Upper lobe of left lung (tissue), 6 donors: ENCODE data around the gene CCDC148. TPM values are rescaled to one million over a fixed set of nuclear protein-coding genes. Genes with fewer than 3 reads are reported as not detected.

ENCODE experiments used
- ATAC-seq, 2 donors: fragments of 200-7000 bp; cut with Tn5 transposase; one replicate each; pipeline ENCODE4 v1.9.1; 2022; ENCODE audit warnings: mild to moderate bottlenecking in 2 of 2, moderate library complexity in 2 of 2; ENCODE audit not compliant: low FRiP score in 2 of 2
- DNase-seq, 2 donors: peaks; one replicate each; pipeline ENCODE4 v3.0.0-alpha.2; 2019 to 2020
- H3K27ac ChIP-seq, 4 donors: fragments of 200-600 bp; sonication (generic); one replicate each; pipeline ENCODE4 v1.5.1; 2016 to 2019
- H3K27me3 ChIP-seq, 4 donors: fragments of 200-600 bp; sonication (generic); one replicate each; pipeline ENCODE4 v1.5.1; 2017 to 2019
- H3K36me3 ChIP-seq, 4 donors: fragments of 200-600 bp; sonication (generic); one replicate each; pipeline ENCODE4 v1.5.1; 2016 to 2019
- H3K4me1 ChIP-seq, 4 donors: fragments of 200-600 bp; sonication (generic); one replicate each; pipeline ENCODE4 v1.5.1; 2018 to 2019
- H3K4me3 ChIP-seq, 4 donors: fragments of 200-600 bp; sonication (generic); one replicate each; pipeline ENCODE4 v1.5.1; 2017 to 2019; ENCODE audit warnings: mild to moderate bottlenecking in 2 of 4, moderate library complexity in 1 of 4
- H3K9me3 ChIP-seq, 4 donors: fragments of 200-600 bp; sonication (generic); one replicate each; pipeline ENCODE4 v1.5.1; 2018 to 2019
- EP300 ChIP-seq, 4 donors: sonication (generic); formaldehyde crosslinking; IDR thresholded peaks; one replicate each; pipeline ENCODE4 v1.5.1; 2017; ENCODE audit warnings: antibody characterized with exemption in 4 of 4, control low read depth in 2 of 4
- POLR2A ChIP-seq, 4 donors: fragments of 450-650 bp; IDR thresholded peaks; one replicate each; pipeline ENCODE4 v1.5.1; 2016 to 2017; ENCODE audit warnings: antibody characterized with exemption in 4 of 4, mild to moderate bottlenecking in 2 of 4
- POLR2AphosphoS5 ChIP-seq, 2 donors: sonication (generic); formaldehyde crosslinking; IDR thresholded peaks; one replicate each; pipeline ENCODE4 v1.5.1; 2017; ENCODE audit warnings: antibody characterized with exemption in 2 of 2
- whole genome bisulfite sequencing, 2 donors: methylation state at CpG; one replicate each; pipeline ENCODE4 v1.1.5; 2017 to 2018; 5-methylcytosine and 5-hydroxymethylcytosine counted together
- total RNA-seq, 6 donors: library from RNA; depleted of rRNA in 4 of 6; stranded (reverse); fragments of >200 nt in 4 of 6; gene quantifications; one replicate each; pipeline versions ENCODE4 v1.1.0 to v1.2.1, GENCODE V29; 2016 to 2021
- TF ChIP-seq, protein P1 (sequence below), 6 experiments: fragments of 450-650 bp in 4 of 6; fragments of 200-600 bp in 2 of 6; sonication (generic) in 2 of 6; IDR thresholded peaks; one replicate each; pipeline ENCODE4 v1.5.1; 2016 to 2019; ENCODE audit warnings: antibody characterized with exemption in 6 of 6
- donor health status: DM: no; HTN: no; CAD: no; lungs with moderate emphysema.
- donor health status: DM: no; HTN: yes; CAD: no; lungs with severe emphysema.

The CCDC148 gene
- total RNA-seq, 6 donors from 2014 or later = 0.69 to 4.2 (median 1.9) TPM

DNA sequence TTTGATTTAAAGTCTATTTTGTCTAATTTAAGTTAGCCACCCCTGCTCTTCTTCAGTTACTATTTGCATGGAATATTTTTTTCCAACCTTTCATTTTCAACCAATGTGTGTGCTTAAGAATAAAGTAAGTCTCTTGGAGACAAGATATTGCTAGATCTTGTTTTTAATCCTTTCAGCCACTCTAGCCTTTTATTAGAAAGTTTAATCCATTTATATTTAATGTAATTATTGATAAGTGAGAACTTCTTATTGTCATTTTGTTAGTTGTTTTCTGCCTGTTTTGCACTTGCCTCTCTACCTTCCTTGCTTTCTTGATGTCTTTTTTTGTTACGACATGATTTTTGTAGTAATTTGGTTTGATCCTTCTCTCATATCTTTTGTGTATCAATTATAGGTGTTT is 46.4 kb downstream of the CCDC148 start:
- Histone ChIP-seq H3K27ac (no peak overlapping the region), H3K4me1 (no peaks in the 10 kb centered on the region), H3K4me3 (no peak overlapping the region), H3K9me3 (peaks cover 0 to 8% (median 2%) of the 10 kb centered on the region in 4 donors), H3K27me3 (no peaks in the 10 kb centered on the region), H3K36me3 (no peaks in the 10 kb centered on the region)
- ATAC-seq = no peak
- TF ChIP-seq POLR2A (IDR thresholded peaks at IDR 0.05) (no peak), POLR2AphosphoS5 (IDR thresholded peaks at IDR 0.05) (no peak), EP300 (IDR thresholded peaks at IDR 0.05) (no peak)
- TF ChIP-seq, protein P1, sequence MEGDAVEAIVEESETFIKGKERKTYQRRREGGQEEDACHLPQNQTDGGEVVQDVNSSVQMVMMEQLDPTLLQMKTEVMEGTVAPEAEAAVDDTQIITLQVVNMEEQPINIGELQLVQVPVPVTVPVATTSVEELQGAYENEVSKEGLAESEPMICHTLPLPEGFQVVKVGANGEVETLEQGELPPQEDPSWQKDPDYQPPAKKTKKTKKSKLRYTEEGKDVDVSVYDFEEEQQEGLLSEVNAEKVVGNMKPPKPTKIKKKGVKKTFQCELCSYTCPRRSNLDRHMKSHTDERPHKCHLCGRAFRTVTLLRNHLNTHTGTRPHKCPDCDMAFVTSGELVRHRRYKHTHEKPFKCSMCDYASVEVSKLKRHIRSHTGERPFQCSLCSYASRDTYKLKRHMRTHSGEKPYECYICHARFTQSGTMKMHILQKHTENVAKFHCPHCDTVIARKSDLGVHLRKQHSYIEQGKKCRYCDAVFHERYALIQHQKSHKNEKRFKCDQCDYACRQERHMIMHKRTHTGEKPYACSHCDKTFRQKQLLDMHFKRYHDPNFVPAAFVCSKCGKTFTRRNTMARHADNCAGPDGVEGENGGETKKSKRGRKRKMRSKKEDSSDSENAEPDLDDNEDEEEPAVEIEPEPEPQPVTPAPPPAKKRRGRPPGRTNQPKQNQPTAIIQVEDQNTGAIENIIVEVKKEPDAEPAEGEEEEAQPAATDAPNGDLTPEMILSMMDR (IDR thresholded peaks at IDR 0.05) = no peak
- DNase-seq = no peak
- WGBS, 2 donors = 96 to 100% methylated on average over 1 of the region's 1 CpG

- Histone ChIP-seq H3K27me3 (no peaks in the 10 kb centered on the region), H3K9me3 (peaks cover 0 to 8% (median 2%) of the 10 kb centered on the region in 4 donors), H3K27ac (no peak overlapping the region), H3K36me3 (no peaks in the 10 kb centered on the region), H3K4me3 (no peak overlapping the region), H3K4me1 (no peaks in the 10 kb centered on the region)
- no peak for DNase-seq
- no peak for ATAC-seq
- TF ChIP-seq POLR2AphosphoS5 (IDR thresholded peaks at IDR 0.05) (no peak), POLR2A (IDR thresholded peaks at IDR 0.05) (no peak), EP300 (IDR thresholded peaks at IDR 0.05) (no peak)
- TF ChIP-seq, protein P1 (IDR thresholded peaks at IDR 0.05) = no peak
- 69 to 85% methylated on average over 3 of the region's 3 CpGs for WGBS, 2 donors
Observed at GRCh38 chr2:158407031-158407430, 49.5 kb downstream of the CCDC148 start.

- WGBS, 2 donors = 96% methylated on average over 3 of the region's 3 CpGs
- Histone ChIP-seq H3K9me3 (peaks cover 0 to 8% (median 2%) of the 10 kb centered on the region in 4 donors), H3K4me1 (no peaks in the 10 kb centered on the region), H3K27me3 (no peaks in the 10 kb centered on the region), H3K27ac (no peak overlapping the region), H3K4me3 (no peak overlapping the region), H3K36me3 (no peaks in the 10 kb centered on the region)
- TF ChIP-seq POLR2AphosphoS5 (IDR thresholded peaks at IDR 0.05) (no peak), EP300 (IDR thresholded peaks at IDR 0.05) (no peak), POLR2A (IDR thresholded peaks at IDR 0.05) (no peak)
- TF ChIP-seq, protein P1 (IDR thresholded peaks at IDR 0.05) = no peak
- DNase-seq = no peak
- ATAC-seq = no peak
Observed at GRCh38 chr2:158405341-158405740, 51.2 kb downstream of the CCDC148 start.

- WGBS, 2 donors = 70 to 78% methylated on average over 1 of the region's 1 CpG
- Histone ChIP-seq H3K9me3 (no peaks in the 10 kb centered on the region), H3K27ac (no peak overlapping the region), H3K4me3 (no peak overlapping the region), H3K4me1 (no peaks in the 10 kb centered on the region), H3K27me3 (no peaks in the 10 kb centered on the region), H3K36me3 (no peaks in the 10 kb centered on the region)
- no peak for TF ChIP-seq POLR2A (IDR thresholded peaks at IDR 0.05)
- TF ChIP-seq EP300 (IDR thresholded peaks at IDR 0.05) = no peak
- TF ChIP-seq, protein P1 (IDR thresholded peaks at IDR 0.05) = no peak
- no peak for TF ChIP-seq POLR2AphosphoS5 (IDR thresholded peaks at IDR 0.05)
- ATAC-seq (no peak), DNase-seq (no peak)
Observed at GRCh38 chr2:158403237-158403636, 53.3 kb downstream of the CCDC148 start.

GRCh38 chr2:158402665-158403064 is 53.9 kb downstream of the CCDC148 start:
- Histone ChIP-seq H3K27ac (no peak overlapping the region), H3K36me3 (no peaks in the 10 kb centered on the region), H3K9me3 (no peaks in the 10 kb centered on the region), H3K4me1 (no peaks in the 10 kb centered on the region), H3K4me3 (no peak overlapping the region), H3K27me3 (no peaks in the 10 kb centered on the region)
- ATAC-seq (no peak), DNase-seq (no peak)
- TF ChIP-seq POLR2A (IDR thresholded peaks at IDR 0.05) (no peak), POLR2AphosphoS5 (IDR thresholded peaks at IDR 0.05) (no peak), EP300 (IDR thresholded peaks at IDR 0.05) (no peak)
- TF ChIP-seq, protein P1 (IDR thresholded peaks at IDR 0.05) = no peak
- 56 to 61% methylated on average over 2 of the region's 2 CpGs for WGBS, 2 donors
